ENCODE results near the gene NBPF11.
"Not testable (repeated sequence)": the region's sequence is repeated elsewhere in the genome, so short reads cannot be mapped to it uniquely, and the experiment has no call there.

NBPF11 gene, protein sequence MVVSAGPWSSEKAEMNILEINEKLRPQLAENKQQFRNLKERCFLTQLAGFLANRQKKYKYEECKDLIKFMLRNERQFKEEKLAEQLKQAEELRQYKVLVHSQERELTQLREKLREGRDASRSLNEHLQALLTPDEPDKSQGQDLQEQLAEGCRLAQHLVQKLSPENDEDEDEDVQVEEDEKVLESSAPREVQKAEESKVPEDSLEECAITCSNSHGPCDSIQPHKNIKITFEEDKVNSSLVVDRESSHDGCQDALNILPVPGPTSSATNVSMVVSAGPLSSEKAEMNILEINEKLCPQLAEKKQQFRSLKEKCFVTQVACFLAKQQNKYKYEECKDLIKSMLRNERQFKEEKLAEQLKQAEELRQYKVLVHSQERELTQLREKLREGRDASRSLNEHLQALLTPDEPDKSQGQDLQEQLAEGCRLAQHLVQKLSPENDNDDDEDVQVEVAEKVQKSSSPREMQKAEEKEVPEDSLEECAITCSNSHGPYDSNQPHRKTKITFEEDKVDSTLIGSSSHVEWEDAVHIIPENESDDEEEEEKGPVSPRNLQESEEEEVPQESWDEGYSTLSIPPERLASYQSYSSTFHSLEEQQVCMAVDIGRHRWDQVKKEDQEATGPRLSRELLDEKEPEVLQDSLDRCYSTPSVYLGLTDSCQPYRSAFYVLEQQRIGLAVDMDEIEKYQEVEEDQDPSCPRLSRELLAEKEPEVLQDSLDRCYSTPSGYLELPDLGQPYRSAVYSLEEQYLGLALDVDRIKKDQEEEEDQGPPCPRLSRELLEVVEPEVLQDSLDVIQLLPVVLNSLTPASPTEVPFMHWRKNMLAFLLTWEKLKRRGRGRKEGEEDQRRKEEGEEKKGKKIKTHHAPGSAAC

DNA sequence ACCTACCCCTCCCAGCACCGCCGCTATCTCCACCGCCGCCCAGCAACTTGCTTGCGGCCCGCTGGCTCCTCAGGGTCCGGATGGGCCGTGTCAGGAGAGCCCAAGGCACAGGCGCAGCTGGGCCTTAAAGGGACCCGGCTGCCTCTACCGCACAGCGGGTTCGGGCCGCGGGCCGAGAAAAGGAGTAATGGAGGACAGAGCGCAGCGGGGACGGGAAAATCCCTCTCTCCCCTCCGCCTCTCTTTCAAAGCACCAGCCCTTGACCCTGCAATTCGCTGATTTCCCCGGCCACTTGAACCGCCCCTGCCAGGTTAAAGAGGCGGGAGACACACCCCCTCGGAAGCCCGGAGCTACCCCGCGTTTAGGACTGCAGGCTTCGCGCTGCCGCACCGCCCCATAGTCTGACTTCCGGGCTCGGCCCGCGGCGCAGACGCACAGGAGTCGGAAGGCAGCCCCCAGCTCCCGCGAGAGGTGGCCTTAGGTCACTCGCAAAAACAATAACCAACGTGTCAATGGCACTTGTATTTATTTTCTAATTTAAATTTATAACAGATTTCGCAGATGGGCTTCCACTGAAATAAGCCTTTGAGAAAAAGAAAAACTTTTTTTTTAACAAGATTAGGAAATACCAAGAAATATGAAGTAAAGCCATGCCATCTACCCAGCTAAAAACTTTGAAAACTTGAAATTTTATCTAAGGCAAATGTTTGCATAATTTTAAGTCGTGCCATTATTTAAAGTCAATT lies at the start of gene NBPF11:
TSS of gene NBPF11 (minus strand) at position 371 of the 746 bp plus-strand sequence. CDS start 25,278 bp downstream, outside the sequence.
- DNase-seq: not testable (repeated sequence)

DNA sequence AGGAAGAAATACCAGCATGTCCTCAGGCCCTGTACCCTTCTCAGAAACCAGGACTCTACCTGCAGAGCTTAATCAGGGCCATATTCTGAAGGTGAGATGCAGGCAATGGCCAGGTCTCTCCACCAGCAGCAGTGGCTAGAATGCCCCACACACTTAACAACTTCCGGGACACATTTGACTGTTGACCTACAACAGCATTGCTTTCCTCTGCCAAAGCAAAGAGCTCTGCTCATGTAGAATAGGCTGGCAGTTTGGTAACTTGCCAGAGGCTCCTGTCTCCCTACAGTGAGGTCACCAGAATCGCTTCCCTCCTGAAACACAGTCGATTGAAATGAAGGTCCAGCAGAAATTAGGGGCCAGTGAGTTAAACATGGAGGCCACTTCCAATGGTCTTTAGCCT lies 45.3 kb upstream of the NBPF11 start:
- not testable (repeated sequence) for DNase-seq

DNA sequence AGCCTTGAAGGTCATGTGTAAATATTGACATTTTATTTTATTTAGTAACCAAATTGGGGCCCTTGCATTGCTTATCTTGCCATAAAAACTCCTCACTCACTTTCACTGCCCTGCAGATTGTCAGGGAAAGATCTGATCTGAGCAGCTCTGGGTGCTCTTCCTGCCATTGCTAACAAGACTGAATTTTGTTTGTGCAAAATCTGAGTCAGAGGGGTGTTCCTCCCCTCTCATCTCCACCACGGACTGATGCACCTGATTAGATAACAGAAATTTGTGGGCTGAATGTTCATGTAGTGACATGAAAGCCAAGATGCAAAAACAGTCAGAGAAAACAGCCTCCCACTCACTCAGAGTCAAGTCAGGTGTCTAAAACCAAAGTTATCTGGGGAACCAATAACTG lies 44.9 kb upstream of the NBPF11 start:
- not testable (repeated sequence) for DNase-seq

DNA sequence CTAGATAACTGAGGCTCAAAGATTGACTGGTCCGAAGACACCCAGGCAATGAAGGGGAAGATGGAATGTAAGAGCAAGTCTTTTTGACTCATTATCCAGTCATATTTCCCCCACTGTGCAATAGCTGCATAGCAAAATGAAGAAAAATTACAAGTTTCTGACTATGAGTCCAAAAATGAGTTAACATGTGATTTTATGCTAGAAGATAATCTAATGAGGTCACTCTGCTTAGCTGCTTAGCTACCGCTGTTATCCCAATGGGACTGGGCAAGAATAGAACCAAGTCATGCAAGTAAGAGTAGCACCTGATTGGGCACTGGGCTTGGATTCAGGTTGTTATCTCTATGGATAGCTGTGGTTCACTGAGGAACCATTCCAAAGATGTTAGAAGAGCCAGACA lies 43.0 kb upstream of the NBPF11 start:
- not testable (repeated sequence) for DNase-seq

DNA sequence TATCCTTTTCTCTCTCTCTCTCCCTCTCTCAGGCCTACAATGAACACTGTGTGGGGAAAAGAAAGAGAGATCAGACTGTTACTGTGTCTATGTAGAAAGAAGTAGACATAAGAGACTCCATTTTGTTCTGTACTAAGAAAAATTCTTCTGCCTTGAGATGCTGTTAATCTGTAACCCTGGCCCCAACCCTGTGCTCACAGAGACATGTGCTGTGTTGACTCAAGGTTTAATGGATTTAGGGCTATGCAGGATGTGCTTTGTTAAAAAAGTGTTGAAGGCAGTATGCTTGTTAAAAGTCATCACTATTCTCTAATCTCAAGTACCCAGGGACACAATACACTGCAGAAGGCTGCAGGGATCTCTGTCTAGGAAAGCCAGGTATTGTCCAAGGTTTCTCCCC lies 36.7 kb upstream of the NBPF11 start:
- DNase-seq: not testable (repeated sequence)

DNA sequence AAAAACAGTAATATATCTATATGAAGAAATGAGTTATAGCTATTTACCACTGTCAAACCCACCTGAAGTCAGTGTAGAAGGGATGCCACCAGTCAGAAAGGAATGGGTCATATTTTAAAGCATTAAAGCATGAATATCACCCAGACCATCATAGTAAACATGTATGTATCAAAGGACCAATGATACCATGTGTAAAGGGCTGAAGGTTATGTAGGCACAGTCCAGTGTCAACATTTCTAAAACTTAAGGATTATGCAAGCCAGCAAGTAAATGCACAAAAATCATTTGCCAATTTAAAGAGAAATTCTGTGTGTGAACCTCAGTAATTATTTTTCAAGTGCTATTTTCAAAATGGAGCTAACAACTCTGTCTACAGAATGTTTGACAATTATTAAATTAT lies 26.6 kb upstream of the NBPF11 start:
- DNase-seq: not testable (repeated sequence)

DNA sequence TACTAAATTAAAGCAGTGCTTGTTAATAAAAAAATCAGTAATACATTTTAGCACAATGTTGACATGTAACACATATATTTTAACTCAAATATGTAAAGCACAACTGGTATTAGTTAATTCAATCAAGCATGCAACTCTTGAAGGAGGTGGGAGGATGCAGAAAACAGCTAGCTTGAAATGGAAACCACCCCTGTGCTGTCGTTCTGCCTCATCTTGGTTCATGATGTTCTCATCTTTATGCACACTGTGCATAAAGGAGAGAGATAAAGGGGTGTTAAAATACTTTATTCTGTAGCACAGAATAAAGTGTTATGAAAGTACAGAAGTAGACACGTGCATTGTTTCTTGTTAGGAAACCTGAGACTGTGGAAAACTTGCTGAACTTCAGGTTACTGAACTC lies 23.3 kb upstream of the NBPF11 start:
- DNase-seq: not testable (repeated sequence)

DNA sequence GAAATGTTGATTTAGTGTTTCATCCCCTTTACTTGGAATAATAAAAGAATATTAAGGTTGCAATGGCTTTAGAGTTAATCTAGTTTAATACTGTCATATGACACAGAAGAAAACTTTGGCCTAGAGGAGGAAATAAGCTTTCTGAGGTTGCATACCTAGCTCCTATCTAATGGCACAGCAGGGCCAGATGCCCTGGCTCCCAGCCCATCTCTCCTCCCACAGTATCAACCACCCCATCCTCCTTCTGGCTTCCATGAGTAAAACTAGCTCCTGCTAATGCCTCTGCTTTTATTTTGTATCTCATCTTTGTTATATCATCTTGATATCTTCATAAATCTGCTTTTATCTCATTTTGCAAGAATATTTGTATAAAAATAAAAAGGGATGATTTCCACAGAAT lies 19.9 kb upstream of the NBPF11 start:
- DNase-seq: not testable (repeated sequence)

DNA sequence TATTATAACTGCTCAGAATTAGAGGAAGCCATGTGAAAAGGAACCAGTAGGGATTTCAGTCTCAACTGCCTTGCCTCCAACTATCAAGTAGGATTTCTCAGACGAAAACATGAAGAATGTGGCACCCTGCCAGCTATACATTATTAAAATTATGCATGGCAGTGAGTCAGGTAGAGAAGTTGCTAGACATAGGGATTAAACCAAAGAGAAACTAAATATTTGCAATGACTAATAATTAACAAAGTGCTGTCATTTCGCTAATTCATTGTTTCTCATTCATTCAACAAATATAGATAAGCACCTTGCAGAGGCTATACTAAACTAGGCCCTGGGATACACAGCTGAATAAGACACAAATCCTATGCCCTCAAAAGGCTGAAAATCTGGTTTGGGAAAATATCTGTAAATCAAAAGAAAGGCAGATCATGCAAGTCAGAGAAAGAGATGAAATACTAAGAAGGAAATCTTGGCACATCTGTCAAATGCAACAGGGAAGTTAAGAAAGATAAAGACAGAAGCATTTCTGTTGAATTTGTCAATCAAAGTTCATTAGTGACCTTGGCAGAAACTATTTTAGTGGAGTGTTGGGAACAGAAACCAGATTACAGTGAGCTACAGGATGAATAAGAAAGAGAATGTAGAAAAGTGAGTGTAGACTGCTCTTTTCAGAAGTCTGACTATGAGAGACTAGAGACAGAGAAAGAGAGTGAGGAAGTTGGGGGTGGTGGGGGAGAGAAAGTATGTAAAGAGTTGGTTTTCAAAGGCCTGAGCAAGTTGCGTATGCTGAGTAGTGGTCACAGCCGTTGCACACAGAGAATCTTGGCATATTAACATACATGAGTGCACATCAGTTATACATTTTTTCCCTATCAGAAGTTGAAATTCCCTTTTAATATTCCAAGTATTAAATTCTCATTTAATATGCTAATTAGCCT lies 14.7 kb upstream of the NBPF11 start:
- DNase-seq: no peak

DNA sequence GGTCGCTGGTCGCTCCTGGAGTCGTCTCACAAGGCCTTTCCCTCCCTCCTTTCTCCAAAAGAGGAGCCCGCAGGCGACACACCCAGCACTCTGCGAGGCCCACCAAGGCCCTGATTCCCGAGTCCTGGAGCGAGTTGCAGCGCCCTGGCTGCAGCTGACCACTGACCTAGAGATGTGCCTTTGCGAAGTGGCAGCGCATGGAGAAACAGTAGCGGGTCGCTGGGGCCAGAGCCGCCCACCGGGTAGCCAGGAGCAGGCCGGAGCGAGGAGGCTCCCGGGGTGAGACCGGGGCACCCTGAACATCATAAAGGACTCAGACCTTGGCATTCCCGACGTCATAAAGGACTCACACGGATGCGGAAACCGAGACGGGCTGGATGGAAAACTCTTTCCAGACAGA lies 10.3 kb upstream of the NBPF11 start:
- no peak for DNase-seq

DNA sequence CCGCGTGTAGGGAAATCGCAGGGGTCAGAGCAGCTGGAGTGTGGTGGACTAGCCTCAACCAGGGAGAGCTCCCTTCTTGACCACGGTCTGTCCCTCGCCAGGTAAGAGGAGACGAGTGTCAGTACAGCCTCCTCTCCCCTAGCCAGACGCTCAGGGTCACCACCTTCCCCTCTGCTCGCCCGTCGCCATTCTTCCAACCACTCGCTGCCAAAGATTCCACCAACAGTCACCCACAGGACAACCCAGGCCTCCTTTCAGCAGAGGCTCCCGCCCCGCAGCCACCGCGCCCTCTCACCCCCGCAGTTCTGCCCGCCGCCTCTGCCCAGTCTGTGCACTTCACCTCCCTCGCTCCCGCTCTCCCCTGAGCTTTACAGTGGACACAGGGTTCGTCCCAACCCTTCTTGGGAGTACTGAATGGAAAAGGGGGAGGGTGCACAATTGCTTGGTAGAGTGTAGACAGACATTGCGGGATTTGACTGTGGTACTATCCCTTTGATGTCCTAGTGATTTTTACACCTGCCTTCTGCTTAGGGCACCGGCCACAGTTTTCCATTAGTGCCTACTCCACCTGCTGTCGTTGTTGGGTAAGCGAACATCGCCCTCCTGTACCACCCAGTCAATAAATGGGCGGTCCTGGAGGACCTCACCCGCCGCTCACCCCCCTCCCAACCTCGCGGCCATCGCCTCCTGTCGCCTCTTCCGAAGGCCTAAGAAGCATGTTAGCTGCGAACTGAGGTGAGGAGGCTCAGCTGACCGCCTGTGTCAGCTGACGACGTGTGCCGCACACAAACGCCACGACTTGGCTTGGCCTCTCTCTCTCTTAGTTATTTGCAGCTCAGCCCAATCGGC lies 9.2 kb upstream of the NBPF11 start:
- DNase-seq: no peak

DNA sequence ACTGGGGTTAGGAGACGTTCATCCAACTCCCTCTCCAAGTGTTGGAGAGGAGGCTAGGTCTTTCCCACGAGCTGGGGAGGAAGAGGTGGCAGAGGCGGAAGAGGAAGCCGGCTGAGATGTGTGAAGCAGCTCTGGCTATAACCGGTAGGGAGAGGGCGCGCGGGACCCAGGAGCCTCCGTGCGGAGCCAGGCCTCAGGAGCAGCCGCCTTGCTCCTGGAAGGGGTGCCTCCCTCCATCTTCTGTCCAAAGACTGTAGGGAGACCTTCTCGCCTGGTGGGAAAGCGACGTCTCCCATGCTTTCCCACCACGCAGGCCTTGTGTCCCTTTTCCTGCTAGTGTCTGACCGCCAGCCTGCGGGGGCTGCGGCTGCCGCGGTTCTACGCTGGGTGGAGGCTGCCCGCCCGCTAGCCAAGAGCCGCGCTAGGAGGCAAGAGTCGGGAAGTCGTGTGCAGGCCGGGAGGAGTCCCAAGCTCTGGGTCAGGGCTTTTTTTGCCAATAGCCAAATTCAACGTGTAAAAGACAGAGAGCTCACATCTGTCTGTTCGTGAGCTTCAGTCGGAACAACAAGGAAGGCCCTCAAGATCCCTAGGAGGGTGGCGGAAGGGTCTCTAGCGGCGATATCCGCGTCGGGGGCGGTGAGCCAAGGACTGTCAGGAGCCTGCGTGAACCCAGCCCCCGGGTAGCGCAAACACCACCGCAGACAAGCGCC lies 8.4 kb upstream of the NBPF11 start:
- DNase-seq: no peak

DNA sequence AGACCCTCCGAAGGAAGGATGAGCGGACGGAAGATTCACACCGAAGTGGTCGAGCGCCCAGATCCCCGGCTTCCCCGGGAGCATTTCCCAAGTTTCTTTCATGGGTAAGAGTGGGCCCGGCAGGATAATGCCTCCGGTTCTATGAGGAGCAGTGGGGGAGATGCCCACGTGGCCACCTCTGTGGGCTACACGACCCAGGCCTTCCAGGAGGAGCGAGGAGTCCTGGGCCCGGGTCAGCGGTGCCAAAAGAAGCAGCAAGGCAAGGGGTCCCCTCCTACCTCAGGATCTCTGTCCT lies 7.9 kb upstream of the NBPF11 start:
- no peak for DNase-seq

DNA sequence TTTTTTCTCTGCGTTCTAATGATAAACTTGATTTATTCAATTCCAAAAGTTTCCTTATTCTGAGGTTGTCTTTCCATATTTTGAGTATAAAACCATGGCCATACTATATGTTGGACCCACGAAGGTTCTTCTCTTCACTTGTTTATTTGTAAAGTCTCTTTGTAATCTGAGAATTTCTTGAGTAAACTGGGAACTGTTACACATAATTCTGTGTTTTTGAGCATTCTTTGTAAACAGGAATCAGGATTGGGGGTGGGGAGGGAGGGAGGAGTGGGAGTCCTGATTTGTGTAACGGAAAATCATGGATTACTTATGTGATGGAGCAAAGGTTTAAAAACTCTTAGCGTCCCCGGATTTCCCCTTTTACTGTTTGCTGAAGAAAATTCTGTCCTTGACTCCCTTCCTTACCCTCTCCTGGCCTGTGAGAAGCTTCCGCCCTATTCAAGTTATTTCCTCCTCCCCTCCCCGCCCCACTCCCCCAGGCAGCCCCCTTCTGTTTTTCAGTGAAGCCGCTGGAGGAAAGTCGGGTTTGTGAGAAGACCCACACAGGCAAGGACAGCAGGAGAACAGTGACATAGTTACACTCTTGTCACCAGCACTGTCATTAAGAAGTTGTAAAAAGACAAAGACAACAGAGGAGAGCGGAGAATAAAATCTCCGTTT lies 6.4 kb upstream of the NBPF11 start:
- DNase-seq: no peak

DNA sequence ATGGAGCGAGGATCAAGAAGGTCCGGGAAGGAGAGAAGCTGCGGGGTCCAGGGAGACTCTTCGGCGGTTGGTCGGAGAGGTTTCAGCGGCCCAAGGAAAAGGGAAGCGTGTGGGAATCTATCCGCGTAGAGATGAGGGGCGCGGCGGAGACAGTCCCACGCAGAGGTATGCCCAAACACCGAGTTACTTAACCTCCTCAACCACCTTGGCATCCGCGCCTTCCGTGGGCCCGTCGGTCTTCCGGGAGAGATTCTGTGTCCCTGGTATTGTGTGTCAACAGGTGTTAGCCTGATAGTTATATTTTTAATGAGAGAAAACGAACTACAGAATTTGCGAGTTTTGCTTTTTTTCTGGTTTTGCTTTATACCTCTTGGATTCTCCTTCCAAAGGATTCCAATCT lies 5.7 kb upstream of the NBPF11 start:
- DNase-seq: not testable (repeated sequence)

DNA sequence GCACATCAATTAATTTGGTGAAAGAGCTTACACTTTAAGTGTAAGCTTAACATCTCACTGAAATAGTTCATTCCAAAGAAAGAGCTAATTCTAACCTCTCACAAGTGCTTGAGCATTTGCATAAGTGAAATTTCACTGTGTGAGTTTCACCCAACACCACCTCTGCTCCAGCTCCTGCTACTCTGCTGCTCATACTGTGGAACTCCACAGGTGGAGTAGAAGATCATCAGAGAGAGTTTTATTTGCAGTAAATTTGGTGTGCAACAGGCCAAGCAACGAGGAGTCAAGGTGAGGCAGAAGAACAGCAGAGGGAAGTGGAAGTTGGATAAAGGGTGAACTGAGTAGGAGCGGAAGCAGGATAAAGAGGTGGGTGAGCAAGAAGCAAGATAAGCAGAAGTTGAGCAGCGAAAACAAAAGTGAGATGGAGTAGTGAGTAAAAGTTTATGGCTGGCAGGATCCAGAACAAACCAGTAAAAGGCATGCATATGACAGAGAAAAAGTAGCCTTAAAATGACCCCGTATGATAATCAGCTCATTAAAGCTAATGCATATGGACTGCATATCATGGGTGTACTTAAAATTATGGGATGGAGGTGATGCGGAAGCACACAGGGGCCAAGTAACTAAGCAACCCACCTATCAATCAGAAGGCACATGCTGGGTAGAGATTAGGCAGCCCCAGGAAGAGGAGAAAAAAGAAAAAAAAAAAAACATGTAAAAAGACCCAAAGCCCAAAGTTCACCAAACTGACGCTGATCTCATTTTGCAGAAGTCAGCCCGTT lies 3.6 kb upstream of the NBPF11 start:
- not testable (repeated sequence) for DNase-seq

DNA sequence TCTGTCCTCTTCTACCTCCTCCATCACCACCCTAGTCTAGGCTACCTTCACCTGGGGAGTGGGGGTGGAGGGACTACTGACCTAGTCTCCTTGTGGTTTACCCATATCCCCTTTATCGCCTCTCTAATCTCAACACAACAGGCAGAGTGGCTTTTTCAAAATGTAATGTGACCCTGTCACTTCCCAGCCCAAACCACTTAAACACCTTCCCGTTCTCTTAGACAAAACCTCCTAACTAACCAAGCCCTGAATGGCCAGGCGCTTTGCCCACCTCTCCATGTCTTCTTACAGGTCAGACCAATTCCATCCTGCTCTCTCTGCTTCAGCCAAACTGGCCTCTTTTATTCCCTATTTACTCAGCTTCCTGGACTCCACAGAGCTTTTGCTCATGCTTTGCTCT lies 714 bp upstream of the NBPF11 start:
- DNase-seq: not testable (repeated sequence)

DNA sequence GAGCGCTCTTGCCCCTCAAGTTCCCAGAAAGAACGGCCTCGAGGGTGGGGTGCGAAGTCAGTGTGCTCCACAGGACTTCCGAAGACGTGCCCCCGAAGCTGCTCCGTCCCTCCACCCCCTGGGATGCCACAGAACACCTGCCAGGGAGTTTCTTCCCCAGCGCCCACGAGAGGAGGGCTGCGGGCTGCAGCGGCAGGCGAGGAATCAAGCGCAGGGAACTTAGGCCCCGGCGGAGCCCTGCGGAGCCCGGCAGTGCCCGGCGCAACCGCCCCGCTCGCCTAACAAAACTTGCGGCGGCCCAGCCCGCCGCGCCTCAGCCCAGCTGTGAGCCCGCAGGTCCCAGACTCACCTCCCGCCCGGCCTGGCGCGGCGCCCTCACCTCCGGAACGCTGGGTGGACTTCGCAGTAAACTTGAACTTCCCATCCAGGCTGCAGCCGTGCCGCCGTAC lies 686 bp downstream of the NBPF11 start:
- DNase-seq: not testable (repeated sequence)

DNA sequence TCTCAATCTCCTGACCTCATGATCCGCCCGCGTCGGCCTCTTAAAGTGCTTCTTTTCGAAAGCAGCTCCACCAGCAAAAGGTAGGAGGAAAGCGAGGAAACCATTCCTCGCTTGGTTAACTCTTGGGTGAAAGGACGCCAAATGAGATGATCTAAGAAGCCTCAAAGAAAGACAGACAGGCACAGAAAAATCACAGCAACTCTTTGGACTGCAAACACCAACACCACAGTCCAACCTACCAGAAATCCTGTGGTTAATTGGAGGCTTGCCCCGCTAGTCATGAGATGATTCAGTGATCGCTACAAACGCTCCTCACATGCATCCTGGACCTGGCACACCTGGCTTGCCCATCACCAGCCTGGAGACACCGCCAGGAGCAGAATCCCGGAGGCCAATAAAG lies 1.1 kb downstream of the NBPF11 start:
- not testable (repeated sequence) for DNase-seq
